ENCODE results near the gene LRSAM1.
A peak's percentile ranks its signal among the peaks of the same experiment; 100 is the strongest.

LRSAM1 gene

GRCh38 chr9:127503379-127503921 lies 52.1 kb downstream of the LRSAM1 start:
- H3K36me3 ChIP-seq (ENCODE audit: insufficient read depth, low read length) = peaks cover 76% of the 10 kb centered on the region
- H3K9ac ChIP-seq (ENCODE audit: low read depth, low read length) = no peak overlapping the region

GRCh38 chr9:127503947-127504886 lies 52.9 kb downstream of the LRSAM1 start:
- Histone ChIP-seq H3K9me3 (replicated peaks; ENCODE audit: low read length) (no peaks in the 10 kb centered on the region), H3K9ac (ENCODE audit: low read depth, low read length) (peak overlapping the region; percentile 19), H3K27me3 (ENCODE audit: control insufficient read depth, insufficient read depth, low read length) (no peaks in the 10 kb centered on the region), H3K4me3 (ENCODE audit: low read length) (no peak overlapping the region), H3K4me2 (ENCODE audit: low read length) (no peak overlapping the region), H3K36me3 (ENCODE audit: insufficient read depth, low read length) (peaks cover 83% of the 10 kb centered on the region), H3K4me1 (ENCODE audit: control insufficient read depth, insufficient read depth, low read length) (peaks cover 35% of the 10 kb centered on the region)

More at GRCh38 chr9:127503379-127503921, 52.1 kb downstream of the LRSAM1 start:
- no peaks in the 10 kb centered on the region for H3K9me3 ChIP-seq (replicated peaks; ENCODE audit: low read length)
- H3K4me3 ChIP-seq (ENCODE audit: low read length) = no peak overlapping the region
- no peak overlapping the region for H3K4me2 ChIP-seq (ENCODE audit: low read length)
- H3K27me3 ChIP-seq (ENCODE audit: control insufficient read depth, insufficient read depth, low read length) = no peaks in the 10 kb centered on the region
- H3K4me1 ChIP-seq (ENCODE audit: control insufficient read depth, insufficient read depth, low read length) = peaks cover 35% of the 10 kb centered on the region

- H3K9ac ChIP-seq (ENCODE audit: low read depth, low read length) = peak overlapping the region; percentile 19
- no peak overlapping the region for H3K4me3 ChIP-seq (ENCODE audit: low read length)
- no peaks in the 10 kb centered on the region for H3K27me3 ChIP-seq (ENCODE audit: control insufficient read depth, insufficient read depth, low read length)
- H3K4me2 ChIP-seq (ENCODE audit: low read length) = no peak overlapping the region
- no peaks in the 10 kb centered on the region for H3K9me3 ChIP-seq (replicated peaks; ENCODE audit: low read length)
- H3K4me1 ChIP-seq (ENCODE audit: control insufficient read depth, insufficient read depth, low read length) = peaks cover 35% of the 10 kb centered on the region
- H3K36me3 ChIP-seq (ENCODE audit: insufficient read depth, low read length) = peaks cover 89% of the 10 kb centered on the region
Measured at GRCh38 chr9:127504887-127505251, 53.6 kb downstream of the LRSAM1 start.

- H3K9ac ChIP-seq (ENCODE audit: low read depth, low read length) = no peak overlapping the region
- no peaks in the 10 kb centered on the region for H3K9me3 ChIP-seq (replicated peaks; ENCODE audit: low read length)
- no peaks in the 10 kb centered on the region for H3K27me3 ChIP-seq (ENCODE audit: control insufficient read depth, insufficient read depth, low read length)
- H3K4me1 ChIP-seq (ENCODE audit: control insufficient read depth, insufficient read depth, low read length) = peaks cover 35% of the 10 kb centered on the region
- peaks cover 91% of the 10 kb centered on the region for H3K36me3 ChIP-seq (ENCODE audit: insufficient read depth, low read length)
- no peak overlapping the region for H3K4me3 ChIP-seq (ENCODE audit: low read length)
- H3K4me2 ChIP-seq (ENCODE audit: low read length) = no peak overlapping the region
Measured at GRCh38 chr9:127505396-127506116, 54.2 kb downstream of the LRSAM1 start.

- Histone ChIP-seq H3K4me3 (ENCODE audit: low read length) (no peak overlapping the region), H3K4me1 (ENCODE audit: control insufficient read depth, insufficient read depth, low read length) (peaks cover 35% of the 10 kb centered on the region), H3K9ac (ENCODE audit: low read depth, low read length) (peak overlapping the region; percentile 23), H3K4me2 (ENCODE audit: low read length) (no peak overlapping the region), H3K36me3 (ENCODE audit: insufficient read depth, low read length) (peaks cover 89% of the 10 kb centered on the region), H3K9me3 (replicated peaks; ENCODE audit: low read length) (no peaks in the 10 kb centered on the region), H3K27me3 (ENCODE audit: control insufficient read depth, insufficient read depth, low read length) (no peaks in the 10 kb centered on the region)
Measured at GRCh38 chr9:127506117-127506813, 55.0 kb downstream of the LRSAM1 start.

- Histone ChIP-seq H3K9me3 (replicated peaks; ENCODE audit: low read length) (no peaks in the 10 kb centered on the region), H3K4me3 (ENCODE audit: low read length) (no peak overlapping the region), H3K4me1 (ENCODE audit: control insufficient read depth, insufficient read depth, low read length) (peaks cover 35% of the 10 kb centered on the region), H3K36me3 (ENCODE audit: insufficient read depth, low read length) (peaks cover 90% of the 10 kb centered on the region), H3K4me2 (ENCODE audit: low read length) (no peak overlapping the region), H3K9ac (ENCODE audit: low read depth, low read length) (no peak overlapping the region), H3K27me3 (ENCODE audit: control insufficient read depth, insufficient read depth, low read length) (no peaks in the 10 kb centered on the region)
Measured at GRCh38 chr9:127506814-127507750, 55.8 kb downstream of the LRSAM1 start.

- no peak overlapping the region for H3K9ac ChIP-seq (ENCODE audit: low read depth, low read length)
- peaks cover 35% of the 10 kb centered on the region for H3K4me1 ChIP-seq (ENCODE audit: control insufficient read depth, insufficient read depth, low read length)
- H3K36me3 ChIP-seq (ENCODE audit: insufficient read depth, low read length) = peaks cover 93% of the 10 kb centered on the region
- no peak overlapping the region for H3K4me3 ChIP-seq (ENCODE audit: low read length)
- H3K4me2 ChIP-seq (ENCODE audit: low read length) = no peak overlapping the region
- H3K9me3 ChIP-seq (replicated peaks; ENCODE audit: low read length) = no peaks in the 10 kb centered on the region
- H3K27me3 ChIP-seq (ENCODE audit: control insufficient read depth, insufficient read depth, low read length) = no peaks in the 10 kb centered on the region
Measured at GRCh38 chr9:127507751-127508648, 56.7 kb downstream of the LRSAM1 start.

- Histone ChIP-seq H3K4me2 (ENCODE audit: low read length) (no peak overlapping the region), H3K4me3 (ENCODE audit: low read length) (no peak overlapping the region), H3K27me3 (ENCODE audit: control insufficient read depth, insufficient read depth, low read length) (no peaks in the 10 kb centered on the region), H3K9ac (ENCODE audit: low read depth, low read length) (no peak overlapping the region), H3K4me1 (ENCODE audit: control insufficient read depth, insufficient read depth, low read length) (peaks cover 35% of the 10 kb centered on the region), H3K9me3 (replicated peaks; ENCODE audit: low read length) (no peaks in the 10 kb centered on the region), H3K36me3 (ENCODE audit: insufficient read depth, low read length) (peaks cover 93% of the 10 kb centered on the region)
Measured at GRCh38 chr9:127508901-127509260, 57.6 kb downstream of the LRSAM1 start.

- H3K4me2 ChIP-seq (ENCODE audit: low read length) = no peak overlapping the region
- H3K9me3 ChIP-seq (replicated peaks; ENCODE audit: low read length) = no peaks in the 10 kb centered on the region
- H3K9ac ChIP-seq (ENCODE audit: low read depth, low read length) = no peak overlapping the region
- no peak overlapping the region for H3K4me3 ChIP-seq (ENCODE audit: low read length)
- H3K27me3 ChIP-seq (ENCODE audit: control insufficient read depth, insufficient read depth, low read length) = no peaks in the 10 kb centered on the region
- peaks cover 32% of the 10 kb centered on the region for H3K4me1 ChIP-seq (ENCODE audit: control insufficient read depth, insufficient read depth, low read length)
- peaks cover 92% of the 10 kb centered on the region for H3K36me3 ChIP-seq (ENCODE audit: insufficient read depth, low read length)
Measured at GRCh38 chr9:127509261-127509954, 58.1 kb downstream of the LRSAM1 start.

All from skeletal muscle satellite cell (primary cell).